GM12878 (cell line): ENCODE measurements around the gene LARGE1. TPM values are rescaled to one million over a fixed set of nuclear protein-coding genes. Genes with fewer than 3 reads are reported as not detected.
A peak's percentile ranks its signal among the peaks of the same experiment; 100 is the strongest.

ENCODE experiments used
- ATF2 ChIP-seq: IDR thresholded peaks from 2 replicates; pipeline ENCODE4 v1.6.1; 2012; ENCODE audit warnings: low read length, inconsistent platforms
- ATF7 ChIP-seq: fragments of 450-650 bp; IDR thresholded peaks from 2 replicates; pipeline ENCODE4 v1.6.1; 2016; ENCODE audit warnings: low read depth, mild to moderate bottlenecking
- CEBPB ChIP-seq, 2 experiments: fragments of 150-350 bp in 1 of 2; IDR thresholded peaks; 2 replicates each; pipeline ENCODE4 v1.6.1; 2012 to 2014; ENCODE audit warnings: low read depth in 2 of 2, low read length in 2 of 2, borderline replicate concordance in 1 of 2, inconsistent platforms in 1 of 2
- CTCF ChIP-seq, 3 experiments: IDR thresholded peaks in 2 of 3; conservative IDR thresholded peaks in 1 of 3; 2 replicates each; pipeline ENCODE4 v1.5.1; 2011; ENCODE audit warnings: low read depth in 3 of 3, low read length in 3 of 3, mild to moderate bottlenecking in 3 of 3, control low read depth in 2 of 3, moderate library complexity in 2 of 3, inconsistent platforms in 1 of 3, mixed read lengths in 1 of 3; ENCODE audit not compliant: control insufficient read depth in 2 of 3, insufficient read depth in 1 of 3; ENCODE audit errors: extremely low read depth in 1 of 3
- DPF2 ChIP-seq: fragments of 450-650 bp; IDR thresholded peaks from 2 replicates; pipeline ENCODE4 v1.6.1; 2017; ENCODE audit warnings: mild to moderate bottlenecking
- EGR1 ChIP-seq, 2 experiments: IDR thresholded peaks; 1 replicate in 1 of 2; 2 replicates in 1 of 2; pipeline ENCODE4 v1.6.1; 2011 to 2012; ENCODE audit warnings: low read depth in 2 of 2, low read length in 2 of 2, borderline replicate concordance in 1 of 2, mild to moderate bottlenecking in 1 of 2, moderate library complexity in 1 of 2
- EZH2 ChIP-seq: IDR thresholded peaks from 2 replicates; pipeline ENCODE4 v1.6.1; 2012; ENCODE audit warnings: low read depth, mild to moderate bottlenecking, control low read depth, inconsistent platforms, low read length, borderline replicate concordance; ENCODE audit not compliant: control insufficient read depth
- IKZF2 ChIP-seq, 2 experiments: fragments of 450-650 bp; IDR thresholded peaks; 2 replicates each; pipeline ENCODE4 v1.6.1; 2017; ENCODE audit warnings: mild to moderate bottlenecking in 2 of 2, moderate library complexity in 2 of 2
- KLF5 ChIP-seq: fragments of 450-650 bp; IDR thresholded peaks from 2 replicates; pipeline ENCODE4 v1.6.1; 2014; ENCODE audit warnings: mild to moderate bottlenecking; ENCODE audit not compliant: partially characterized antibody
- MYB ChIP-seq: fragments of 150-350 bp; IDR thresholded peaks from 2 replicates; pipeline ENCODE4 v1.6.1; 2014; ENCODE audit warnings: mild to moderate bottlenecking, low read depth, low read length, borderline replicate concordance
- NR2C2 ChIP-seq: IDR thresholded peaks from 2 replicates; pipeline ENCODE4 v1.6.1; 2011; ENCODE audit warnings: borderline replicate concordance, low read depth; ENCODE audit not compliant: control insufficient read depth, insufficient read length
- PBX3 ChIP-seq: IDR thresholded peaks from 2 replicates; pipeline ENCODE4 v1.6.1; 2011; ENCODE audit warnings: mild to moderate bottlenecking, low read depth, low read length, moderate library complexity; ENCODE audit not compliant: insufficient replicate concordance
- PML ChIP-seq: IDR thresholded peaks from 2 replicates; pipeline ENCODE4 v1.6.1; 2012; ENCODE audit warnings: low read length, inconsistent platforms
- RBBP5 ChIP-seq: fragments of 200-600 bp; sonication (generic); conservative IDR thresholded peaks from 2 replicates; pipeline ENCODE4 v1.6.1; 2016
- SMAD1 ChIP-seq: fragments of 450-650 bp; IDR thresholded peaks from 2 replicates; pipeline ENCODE4 v1.6.1; 2018; ENCODE audit warnings: mild to moderate bottlenecking, low read depth; ENCODE audit not compliant: partially characterized antibody
- SMAD5 ChIP-seq: IDR thresholded peaks from 2 replicates; pipeline ENCODE4 v1.6.1; 2016; ENCODE audit warnings: antibody characterized with exemption, low read depth
- SRF ChIP-seq, 2 experiments: IDR thresholded peaks; 2 replicates each; pipeline ENCODE4 v1.6.1; 2011; ENCODE audit warnings: low read depth in 2 of 2, low read length in 2 of 2, mild to moderate bottlenecking in 1 of 2, moderate library complexity in 1 of 2
- TBL1XR1 ChIP-seq: IDR thresholded peaks from 2 replicates; pipeline ENCODE4 v1.6.1; 2012; ENCODE audit warnings: low read depth, low read length, improper control_type of control experiment
- TCF12 ChIP-seq: IDR thresholded peaks from 2 replicates; pipeline ENCODE4 v1.6.1; 2011; ENCODE audit warnings: low read depth, mild to moderate bottlenecking, low read length
- USF2 ChIP-seq: IDR thresholded peaks from 2 replicates; pipeline ENCODE4 v1.6.1; 2011; ENCODE audit warnings: low read depth, low read length, improper control_type of control experiment, borderline replicate concordance
- ZBTB40 ChIP-seq: fragments of 450-650 bp; IDR thresholded peaks from 2 replicates; pipeline ENCODE4 v1.6.1; 2016; ENCODE audit warnings: mild to moderate bottlenecking, moderate library complexity, borderline replicate concordance
- ZNF24 ChIP-seq: fragments of 450-650 bp; IDR thresholded peaks from 2 replicates; pipeline ENCODE4 v1.6.1; 2017; ENCODE audit warnings: antibody characterized with exemption, mild to moderate bottlenecking
- polyA plus RNA-seq, 11 experiments: library from polyadenylated mRNA; depleted of rRNA in 4 of 11; unstranded in 6 of 11; stranded (reverse) in 5 of 11; fragments of >200 nt; fragmentation: Nextera tagmentation in 4 of 11; fragmentation: Illumina TruSeq in 1 of 11; extraction: Ambion mirVana in 4 of 11; extraction: Trizol in 1 of 11; gene quantifications; 1 replicate in 1 of 11; 2 replicates in 10 of 11; pipeline versions ENCODE4 v1.2.1 to v1.2.3, GENCODE V29; 2011 to 2016; ENCODE audit warnings: inconsistent platforms in 2 of 11, missing spikeins in 2 of 11, low read depth in 1 of 11
- total RNA-seq, 4 experiments: library from RNA; depleted of rRNA in 3 of 4; stranded (reverse); fragments of >200 nt in 3 of 4; fragmentation: Illumina TruSeq in 1 of 4; extraction: Trizol in 1 of 4; gene quantifications; 2 replicates each; pipeline versions ENCODE4 v1.2.1 to v1.2.3, GENCODE V29; 2013 to 2021

Gene LARGE1
- total and polyA plus RNA-seq, 10 of the 15 experiments (the other 5 are each of a cell fraction or from before 2014, with no cell fraction given): 3.2 to 41.4 (median 17.3) TPM

- TF ChIP-seq USF2: no peak
- no peak for TF ChIP-seq PML
- peak; percentile 43 to 56; a peak in 2 of 4 replicates for TF ChIP-seq IKZF2 (IDR thresholded peaks at IDR 0.05)
- TF ChIP-seq TCF12: no peak
- no peak for TF ChIP-seq SMAD5
- peak in 1 of 2 experiments; percentile 95; a peak in 2 of 3 replicates for TF ChIP-seq EGR1 (IDR thresholded peaks at IDR 0.05; ENCODE audit: borderline replicate concordance in 1 of 2, low read depth in 2 of 2, low read length in 2 of 2)
- peak; percentile 44; the same call in 1 of the 2 replicates for TF ChIP-seq ATF7
- TF ChIP-seq NR2C2: no peak
- TF ChIP-seq DPF2: no peak
- no peak for TF ChIP-seq KLF5
- no peak for TF ChIP-seq MYB
- TF ChIP-seq SMAD1: no peak
- TF ChIP-seq PBX3: no peak
- no peak for TF ChIP-seq ATF2
- no peak for TF ChIP-seq TBL1XR1
- TF ChIP-seq ZNF24: no peak
- TF ChIP-seq RBBP5: no peak
- no peak for TF ChIP-seq CEBPB (IDR thresholded peaks at IDR 0.05; ENCODE audit: borderline replicate concordance in 1 of 2, low read depth in 2 of 2, low read length in 2 of 2)
- no peak for TF ChIP-seq EZH2
- no peak for TF ChIP-seq ZBTB40
- TF ChIP-seq SRF (IDR thresholded peaks at IDR 0.05; ENCODE audit: low read depth in 2 of 2, low read length in 2 of 2): no peak
- no peak for TF ChIP-seq CTCF (IDR thresholded peaks at IDR 0.05 in 2 of 3, conservative IDR thresholded peaks at IDR 0.05 in 1 of 3; ENCODE audit: control insufficient read depth in 2 of 3, extremely low read depth in 1 of 3, insufficient read depth in 1 of 3, low read depth in 3 of 3, low read length in 3 of 3)
These were observed 598.8 kb downstream of the LARGE1 start (continued) for GRCh38 chr22:33321466-33321865.
